Right lobe of liver (tissue), 4 donors: ENCODE results near the gene RHBG.

Source experiments
- POLR2A ChIP-seq: fragments of 450-650 bp; IDR thresholded peaks from one replicate; pipeline ENCODE4 v1.6.1; 2017; ENCODE audit warnings: antibody characterized with exemption, mild to moderate bottlenecking
- TF ChIP-seq, protein P1 (sequence below), 4 donors: fragments of 200-600 bp in 3 of 4; fragments of 450-650 bp in 1 of 4; IDR thresholded peaks; one replicate each; pipeline versions ENCODE4 v1.5.1 to v1.8.0; 2016 to 2022; ENCODE audit warnings: antibody characterized with exemption in 4 of 4, mild to moderate bottlenecking in 2 of 4
- donor health status: DM: no; HTN: no; CAD: no.
- donor health status: DM: no; HTN: no; CAD: no.
- donor health status: DM: no; HTN: yes; CAD: no.

GRCh38 chr1:156358641-156359040, 10.4 kb upstream of the RHBG start:
- TF ChIP-seq, protein P1, sequence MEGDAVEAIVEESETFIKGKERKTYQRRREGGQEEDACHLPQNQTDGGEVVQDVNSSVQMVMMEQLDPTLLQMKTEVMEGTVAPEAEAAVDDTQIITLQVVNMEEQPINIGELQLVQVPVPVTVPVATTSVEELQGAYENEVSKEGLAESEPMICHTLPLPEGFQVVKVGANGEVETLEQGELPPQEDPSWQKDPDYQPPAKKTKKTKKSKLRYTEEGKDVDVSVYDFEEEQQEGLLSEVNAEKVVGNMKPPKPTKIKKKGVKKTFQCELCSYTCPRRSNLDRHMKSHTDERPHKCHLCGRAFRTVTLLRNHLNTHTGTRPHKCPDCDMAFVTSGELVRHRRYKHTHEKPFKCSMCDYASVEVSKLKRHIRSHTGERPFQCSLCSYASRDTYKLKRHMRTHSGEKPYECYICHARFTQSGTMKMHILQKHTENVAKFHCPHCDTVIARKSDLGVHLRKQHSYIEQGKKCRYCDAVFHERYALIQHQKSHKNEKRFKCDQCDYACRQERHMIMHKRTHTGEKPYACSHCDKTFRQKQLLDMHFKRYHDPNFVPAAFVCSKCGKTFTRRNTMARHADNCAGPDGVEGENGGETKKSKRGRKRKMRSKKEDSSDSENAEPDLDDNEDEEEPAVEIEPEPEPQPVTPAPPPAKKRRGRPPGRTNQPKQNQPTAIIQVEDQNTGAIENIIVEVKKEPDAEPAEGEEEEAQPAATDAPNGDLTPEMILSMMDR (IDR thresholded peaks at IDR 0.05), result no peak
- TF ChIP-seq POLR2A, result no peak
